HCT116 (cell line): ENCODE measurements around the gene LMBR1L.

ENCODE experiments used
- REST ChIP-seq: IDR thresholded peaks from 2 replicates; pipeline ENCODE4 v1.6.1; 2012; ENCODE audit warnings: low read depth
- SP1 ChIP-seq: IDR thresholded peaks from 2 replicates; pipeline ENCODE4 v1.6.1; 2012; ENCODE audit warnings: low read depth

- TF ChIP-seq REST (no peak), SP1 (no peak)
These were observed 54.5 kb downstream of the LMBR1L start for GRCh38 chr12:49055978-49056754.
